HEK293T (cell line): ENCODE results near the gene PAX2.

Experiments
- ARNT ChIP-seq: fragments of 450-650 bp; IDR thresholded peaks from 2 replicates; pipeline ENCODE4 v1.6.1; 2017; ENCODE audit warnings: mild to moderate bottlenecking
- BHLHE40 ChIP-seq: fragments of 450-650 bp; IDR thresholded peaks from 2 replicates; pipeline ENCODE4 v1.6.1; 2016; ENCODE audit warnings: mild to moderate bottlenecking, moderate library complexity, borderline replicate concordance
- CTBP1 ChIP-seq: fragments of 450-650 bp; IDR thresholded peaks from 2 replicates; pipeline ENCODE4 v1.6.1; 2016; ENCODE audit warnings: borderline replicate concordance
- ELF4 ChIP-seq: fragments of 450-650 bp; IDR thresholded peaks from 2 replicates; pipeline ENCODE4 v1.6.1; 2017; ENCODE audit warnings: antibody characterized with exemption
- FOXA1 ChIP-seq: fragments of 450-650 bp; IDR thresholded peaks from 2 replicates; pipeline ENCODE4 v1.6.1; 2016; ENCODE audit warnings: mild to moderate bottlenecking
- FOXK2 ChIP-seq: fragments of 450-650 bp; IDR thresholded peaks from 2 replicates; pipeline ENCODE4 v1.6.1; 2016; ENCODE audit warnings: mild to moderate bottlenecking
- FOXM1 ChIP-seq: fragments of 450-650 bp; IDR thresholded peaks from 2 replicates; pipeline ENCODE4 v1.6.1; 2017; ENCODE audit warnings: mild to moderate bottlenecking, borderline replicate concordance
- NFRKB ChIP-seq: fragments of 450-650 bp; IDR thresholded peaks from 2 replicates; pipeline ENCODE4 v1.6.1; 2016; ENCODE audit warnings: mild to moderate bottlenecking, moderate library complexity
- PKNOX1 ChIP-seq: fragments of 450-650 bp; IDR thresholded peaks from 2 replicates; pipeline ENCODE4 v1.6.1; 2016
- SP1 ChIP-seq: fragments of 450-650 bp; IDR thresholded peaks from 2 replicates; pipeline ENCODE4 v1.6.1; 2017
- SUZ12 ChIP-seq: fragments of 450-650 bp; IDR thresholded peaks from 2 replicates; pipeline ENCODE4 v1.6.1; 2016; ENCODE audit warnings: mild to moderate bottlenecking
- ZNF384 ChIP-seq: fragments of 450-650 bp; IDR thresholded peaks from 2 replicates; pipeline ENCODE4 v1.6.1; 2016

DNA sequence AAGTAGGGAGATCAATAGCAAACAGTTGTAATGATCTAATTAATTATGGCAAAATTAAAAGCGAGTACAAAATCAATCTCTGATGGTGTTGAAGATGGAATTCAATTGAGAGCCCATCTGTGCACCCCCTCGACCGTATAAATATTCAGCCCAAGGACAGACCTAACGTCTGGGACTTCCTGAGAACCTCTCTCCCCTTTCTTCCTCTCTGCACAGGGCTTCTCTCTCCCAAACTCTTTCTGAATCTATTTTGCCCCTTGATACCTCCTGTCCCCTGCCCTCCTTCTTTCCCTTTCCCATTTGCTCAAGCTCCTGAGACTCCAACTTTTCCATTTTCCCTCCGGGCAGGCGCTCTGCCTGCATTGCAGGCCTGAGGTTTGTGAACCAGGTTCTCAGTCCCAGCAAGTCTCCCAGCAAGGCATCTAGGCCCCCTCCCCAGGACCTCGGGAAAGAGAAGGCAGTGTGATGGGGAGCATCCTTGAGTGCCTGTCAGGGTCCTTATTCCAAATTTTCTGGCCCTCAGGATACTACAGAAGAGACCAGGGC lies 8.5 kb upstream of the PAX2 start:
- TF ChIP-seq CTBP1 (no peak), BHLHE40 (no peak), ZNF384 (no peak), ARNT (no peak), SP1 (no peak), PKNOX1 (no peak), SUZ12 (no peak), FOXM1 (no peak), NFRKB (no peak), FOXK2 (no peak), ELF4 (no peak), FOXA1 (no peak)
